ENCODE measurements around the gene FAF2. TPM values are rescaled to one million over a fixed set of nuclear protein-coding genes. Genes with fewer than 3 reads are reported as not detected.

FAF2 gene
- total RNA-seq, 1 experiment from 2014 or later = 44.4 TPM

DNA sequence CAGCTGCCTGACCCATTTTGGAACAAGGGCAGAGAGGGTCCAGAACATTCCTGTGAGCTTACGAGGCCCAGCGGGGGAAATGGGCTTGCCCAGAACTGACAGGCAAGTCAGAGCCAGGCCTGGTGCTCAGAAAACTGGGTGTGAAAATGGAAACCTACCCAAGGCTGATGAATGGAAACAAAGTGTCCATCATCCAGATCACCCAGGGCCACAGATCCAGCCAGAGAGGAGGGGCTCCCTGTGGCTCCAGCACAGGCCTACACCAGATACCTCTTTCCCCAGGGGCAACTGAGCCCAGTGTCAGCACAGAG is 35.0 kb upstream of the FAF2 start:
- Histone ChIP-seq H3K18ac (ENCODE audit: insufficient read length, low read depth, low read length) (no peak overlapping the region), H3K9me3 (ENCODE audit: control insufficient read depth, low read depth, low read length) (no peaks in the 10 kb centered on the region), H2AK5ac (ENCODE audit: insufficient read length, low read length) (no peak overlapping the region), H3K27ac (ENCODE audit: insufficient read length, low read depth, low read length) (no peak overlapping the region), H3K9ac (ENCODE audit: extremely low read depth, insufficient read length, low read length) (no peak overlapping the region), H3K14ac (ENCODE audit: insufficient read depth, low read length) (no peak overlapping the region), H3K4me1 (ENCODE audit: insufficient read depth, low read length) (no peaks in the 10 kb centered on the region), H4K20me1 (ENCODE audit: control insufficient read depth, insufficient read depth, insufficient read length) (no peaks in the 10 kb centered on the region), H4K8ac (replicated peaks; ENCODE audit: insufficient read length, low read depth, low read length) (no peak overlapping the region), H3K4ac (ENCODE audit: low read depth, low read length) (no peak overlapping the region), H3K79me1 (ENCODE audit: insufficient read depth, low read depth, low read length, poor library complexity, severe bottlenecking) (no peaks in the 10 kb centered on the region), H2BK20ac (ENCODE audit: low read depth, low read length, poor library complexity, severe bottlenecking) (no peak overlapping the region), H3K27me3 (ENCODE audit: insufficient read depth, low read length) (no peaks in the 10 kb centered on the region; the same call in 1 of the 2 replicates), H2BK12ac (ENCODE audit: insufficient read length, low read depth, low read length) (no peak overlapping the region), H3K23ac (ENCODE audit: insufficient read length, low read depth, low read length) (no peak overlapping the region), H3K4me2 (ENCODE audit: insufficient read depth, insufficient read length, low read length) (no peak overlapping the region), H2BK5ac (ENCODE audit: insufficient read length, low read length) (no peak overlapping the region), H3K79me2 (ENCODE audit: insufficient read depth, low read length) (no peaks in the 10 kb centered on the region), H3T11ph (ENCODE audit: low read length) (no peak overlapping the region), H2AFZ (ENCODE audit: low read length) (no peak overlapping the region), H2BK120ac (ENCODE audit: low read depth, low read length, poor library complexity, severe bottlenecking) (no peak overlapping the region), H3K23me2 (ENCODE audit: insufficient read length, low read depth, low read length, poor library complexity, severe bottlenecking) (peaks cover 5% of the 10 kb centered on the region), H2BK15ac (ENCODE audit: low read depth, low read length) (no peak overlapping the region), H3K56ac (ENCODE audit: insufficient read length, low read depth, low read length) (no peak overlapping the region), H4K91ac (ENCODE audit: insufficient read length, low read depth, low read length) (no peak overlapping the region), H4K5ac (ENCODE audit: insufficient read length, low read depth, low read length) (no peak overlapping the region)
- Mint-ChIP-seq H3K36me3 (ENCODE audit: insufficient read depth in 1 of 3, low read depth in 3 of 3) (peaks cover 0 to 11% (median 4%) of the 10 kb centered on the region in 3 experiments; a peak in 4 of 7 replicates), H3K4me3 (no peak overlapping the region), H3K9me3 (peaks cover 2 to 7% of the 10 kb centered on the region in 2 experiments; a peak in 2 of 5 replicates), H3K4me1 (peaks cover 6 to 9% of the 10 kb centered on the region in 2 experiments; a peak in 3 of 4 replicates), H3K27ac (no peak overlapping the region), H3K27me3 (ENCODE audit: low read depth) (peaks cover 12% of the 10 kb centered on the region)
- TF ChIP-seq, protein P1, sequence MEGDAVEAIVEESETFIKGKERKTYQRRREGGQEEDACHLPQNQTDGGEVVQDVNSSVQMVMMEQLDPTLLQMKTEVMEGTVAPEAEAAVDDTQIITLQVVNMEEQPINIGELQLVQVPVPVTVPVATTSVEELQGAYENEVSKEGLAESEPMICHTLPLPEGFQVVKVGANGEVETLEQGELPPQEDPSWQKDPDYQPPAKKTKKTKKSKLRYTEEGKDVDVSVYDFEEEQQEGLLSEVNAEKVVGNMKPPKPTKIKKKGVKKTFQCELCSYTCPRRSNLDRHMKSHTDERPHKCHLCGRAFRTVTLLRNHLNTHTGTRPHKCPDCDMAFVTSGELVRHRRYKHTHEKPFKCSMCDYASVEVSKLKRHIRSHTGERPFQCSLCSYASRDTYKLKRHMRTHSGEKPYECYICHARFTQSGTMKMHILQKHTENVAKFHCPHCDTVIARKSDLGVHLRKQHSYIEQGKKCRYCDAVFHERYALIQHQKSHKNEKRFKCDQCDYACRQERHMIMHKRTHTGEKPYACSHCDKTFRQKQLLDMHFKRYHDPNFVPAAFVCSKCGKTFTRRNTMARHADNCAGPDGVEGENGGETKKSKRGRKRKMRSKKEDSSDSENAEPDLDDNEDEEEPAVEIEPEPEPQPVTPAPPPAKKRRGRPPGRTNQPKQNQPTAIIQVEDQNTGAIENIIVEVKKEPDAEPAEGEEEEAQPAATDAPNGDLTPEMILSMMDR (conservative IDR thresholded peaks at IDR 0.05) = no peak
- no CpG with 5 or more reads among the region's 2 CpGs for WGBS (ENCODE audit: extremely low coverage, insufficient read length, low lambda C conversion rate)
- DNase-seq = no peak

Data from H9 (cell line).